AG09309 (cell line): ENCODE data around the gene PMF1.

ENCODE experiments used
- DNase-seq: peaks from one replicate; pipeline ENCODE4 v3.0.0-alpha.2; 2010; ENCODE audit warnings: low read depth
- H3K4me3 ChIP-seq: 2 replicates; pipeline ENCODE4 v1.5.1; 2011; ENCODE audit warnings: mild to moderate bottlenecking, low read depth, low read length, moderate library complexity; ENCODE audit not compliant: control insufficient read depth
- TF ChIP-seq, protein P1 (sequence below): IDR thresholded peaks from 2 replicates; pipeline ENCODE4 v1.5.1; 2011; ENCODE audit warnings: mild to moderate bottlenecking, low read depth, low read length, inconsistent platforms; ENCODE audit not compliant: insufficient read depth, control insufficient read depth; ENCODE audit errors: missing control alignments

The PMF1 gene

DNA sequence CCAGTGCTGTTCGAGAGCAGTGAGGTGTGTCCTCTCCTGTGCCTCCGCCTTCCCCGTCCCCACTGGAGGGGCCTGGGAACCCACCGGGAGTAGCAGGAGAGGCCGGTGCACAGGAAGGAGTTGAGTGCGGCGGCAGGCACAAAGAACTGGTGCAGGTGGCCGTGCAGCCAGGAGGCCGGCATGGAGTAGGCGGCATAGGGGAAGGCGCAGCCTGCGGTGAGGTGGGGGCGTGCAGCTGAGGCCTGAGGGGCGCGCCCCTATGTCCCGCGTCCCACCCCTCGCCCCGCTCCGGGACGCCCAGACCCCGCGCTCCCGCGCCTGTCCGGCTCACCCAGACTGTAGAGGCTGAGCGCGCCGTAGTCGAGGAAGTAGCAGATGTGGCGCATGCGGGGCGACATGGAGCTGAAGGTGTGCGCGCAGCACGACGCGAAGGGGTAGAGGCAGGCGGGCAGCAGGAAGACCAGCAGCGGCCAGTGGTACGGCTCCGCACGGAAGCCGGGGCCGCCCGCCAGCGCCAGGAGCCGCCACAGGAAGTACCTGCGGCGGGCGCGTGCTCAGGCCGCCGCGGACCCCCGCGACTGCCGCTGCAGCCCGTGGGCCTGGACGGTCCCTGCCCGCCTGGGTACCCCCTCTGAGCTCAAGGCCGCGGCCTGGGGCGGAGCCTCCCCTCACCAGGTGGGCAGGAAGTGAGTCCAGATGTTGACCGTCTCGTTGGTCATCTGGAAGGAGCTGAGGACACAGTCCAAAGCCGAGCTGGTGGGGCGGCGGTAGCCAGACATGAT, 32.8 kb downstream of the PMF1 start:
- no peak overlapping the region for H3K4me3 ChIP-seq
- no peak for DNase-seq
- TF ChIP-seq, protein P1, sequence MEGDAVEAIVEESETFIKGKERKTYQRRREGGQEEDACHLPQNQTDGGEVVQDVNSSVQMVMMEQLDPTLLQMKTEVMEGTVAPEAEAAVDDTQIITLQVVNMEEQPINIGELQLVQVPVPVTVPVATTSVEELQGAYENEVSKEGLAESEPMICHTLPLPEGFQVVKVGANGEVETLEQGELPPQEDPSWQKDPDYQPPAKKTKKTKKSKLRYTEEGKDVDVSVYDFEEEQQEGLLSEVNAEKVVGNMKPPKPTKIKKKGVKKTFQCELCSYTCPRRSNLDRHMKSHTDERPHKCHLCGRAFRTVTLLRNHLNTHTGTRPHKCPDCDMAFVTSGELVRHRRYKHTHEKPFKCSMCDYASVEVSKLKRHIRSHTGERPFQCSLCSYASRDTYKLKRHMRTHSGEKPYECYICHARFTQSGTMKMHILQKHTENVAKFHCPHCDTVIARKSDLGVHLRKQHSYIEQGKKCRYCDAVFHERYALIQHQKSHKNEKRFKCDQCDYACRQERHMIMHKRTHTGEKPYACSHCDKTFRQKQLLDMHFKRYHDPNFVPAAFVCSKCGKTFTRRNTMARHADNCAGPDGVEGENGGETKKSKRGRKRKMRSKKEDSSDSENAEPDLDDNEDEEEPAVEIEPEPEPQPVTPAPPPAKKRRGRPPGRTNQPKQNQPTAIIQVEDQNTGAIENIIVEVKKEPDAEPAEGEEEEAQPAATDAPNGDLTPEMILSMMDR = no peak

DNA sequence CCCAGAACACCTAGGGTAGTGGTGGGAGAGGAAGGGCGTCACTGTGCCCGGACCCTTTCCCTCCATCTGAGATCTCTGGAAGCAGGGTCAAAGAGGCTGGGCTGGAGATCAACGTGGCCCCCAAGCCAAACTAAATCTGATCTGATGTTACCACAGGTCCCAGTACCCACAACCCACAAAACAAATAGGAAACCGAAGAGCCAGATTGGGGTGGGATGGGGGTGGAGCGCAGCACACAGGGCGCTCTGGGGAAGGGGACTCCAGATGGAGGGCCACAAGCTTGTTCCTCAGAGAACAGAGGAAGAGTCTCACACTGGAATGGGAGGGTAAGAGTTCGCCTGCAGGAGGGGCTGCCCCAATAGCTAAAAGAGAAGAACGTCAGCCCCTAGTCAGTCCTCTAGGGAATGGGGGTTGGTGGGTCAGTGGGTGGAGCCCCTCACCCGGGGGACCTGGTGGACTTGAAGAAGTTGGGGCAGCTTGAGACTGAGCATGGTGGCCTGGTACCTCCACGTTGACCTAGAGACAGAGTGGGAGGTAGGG, 33.5 kb downstream of the PMF1 start:
- no peak overlapping the region for H3K4me3 ChIP-seq
- TF ChIP-seq, protein P1 = no peak
- no peak for DNase-seq

DNA sequence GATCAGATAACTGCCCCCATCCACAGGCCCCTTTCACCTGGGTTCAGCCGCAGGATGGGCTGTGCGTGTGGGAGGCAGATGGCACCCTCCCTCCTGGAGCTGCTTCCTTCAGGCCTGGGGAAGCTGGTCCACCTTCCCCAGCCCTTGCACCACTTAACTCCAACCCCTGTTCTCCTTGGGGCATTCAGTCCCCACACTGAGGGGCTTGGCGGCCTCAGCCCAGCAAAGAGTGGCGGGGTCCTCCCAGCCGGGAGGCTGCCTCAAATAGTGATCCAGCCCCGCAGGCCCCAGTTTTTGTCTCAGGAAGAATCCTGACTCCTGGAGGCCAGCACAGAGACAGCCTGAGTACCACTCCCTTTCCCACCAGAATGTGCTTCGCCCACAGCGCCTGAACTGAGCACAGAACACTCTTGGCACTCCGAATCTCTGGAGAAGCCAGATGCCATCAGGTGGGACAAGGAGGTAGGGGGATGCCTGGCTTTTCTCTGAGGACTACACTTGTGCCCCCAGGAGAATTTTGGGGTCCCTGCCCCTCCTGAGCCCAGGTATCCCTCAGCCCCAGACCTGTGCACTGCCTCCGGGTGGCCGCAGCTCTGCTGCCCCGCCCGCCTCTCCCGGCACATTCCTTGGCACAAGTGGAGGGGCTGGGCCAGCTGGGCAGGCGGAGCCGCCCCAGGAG, 34.1 kb downstream of the PMF1 start:
- TF ChIP-seq, protein P1 = no peak
- no peak for DNase-seq
- H3K4me3 ChIP-seq = no peak overlapping the region

DNA sequence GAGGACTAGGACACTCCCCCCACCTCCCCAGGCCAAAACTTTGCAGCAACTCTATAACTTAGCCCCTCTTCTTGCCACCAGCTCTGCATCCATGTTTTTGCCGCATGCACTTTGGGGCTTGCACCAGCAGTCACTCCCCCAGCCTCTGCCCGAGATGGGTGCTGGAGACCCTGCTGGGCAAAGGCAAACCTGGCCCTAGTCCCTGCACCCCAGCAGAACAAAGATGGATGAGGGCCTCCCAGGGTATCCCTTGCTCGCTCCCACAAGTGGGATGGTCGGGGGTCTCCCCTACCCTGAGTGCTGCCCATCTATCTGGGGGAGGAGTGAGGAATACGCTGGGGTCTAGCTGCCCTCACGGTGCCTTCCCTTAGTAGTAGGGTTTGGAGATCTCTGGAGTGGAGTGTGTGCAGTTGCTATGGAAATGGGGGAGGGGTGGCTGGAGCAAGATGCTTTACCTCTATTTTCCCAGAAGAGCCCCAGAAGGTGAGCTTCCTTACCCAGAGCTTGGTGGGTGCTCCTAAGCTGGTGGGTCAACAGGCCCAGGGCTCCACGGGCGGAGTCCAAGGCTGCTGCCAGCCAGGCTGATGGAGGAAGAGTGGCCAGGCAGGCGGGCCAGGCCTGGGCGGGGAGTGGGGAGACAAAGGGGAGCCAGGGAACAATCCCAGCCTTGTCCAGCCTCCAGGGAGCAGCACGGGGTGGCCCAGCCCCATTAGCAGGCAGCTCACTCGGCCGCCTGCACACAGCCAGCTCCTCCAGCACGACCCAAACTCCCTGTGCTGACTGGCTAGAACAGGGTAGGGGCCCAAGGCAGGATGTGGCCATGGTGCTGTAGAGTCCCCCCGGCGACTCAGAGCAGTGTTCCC, 34.9 kb downstream of the PMF1 start, which contains the start of gene PAQR6:
PAQR6 (minus strand) TSS at position 597 of the 863 bp plus-strand sequence. CDS start 1,325 bp downstream, outside the sequence.
- no peak within 1 kb of the TSS for H3K4me3 ChIP-seq
- no peak for DNase-seq

DNA sequence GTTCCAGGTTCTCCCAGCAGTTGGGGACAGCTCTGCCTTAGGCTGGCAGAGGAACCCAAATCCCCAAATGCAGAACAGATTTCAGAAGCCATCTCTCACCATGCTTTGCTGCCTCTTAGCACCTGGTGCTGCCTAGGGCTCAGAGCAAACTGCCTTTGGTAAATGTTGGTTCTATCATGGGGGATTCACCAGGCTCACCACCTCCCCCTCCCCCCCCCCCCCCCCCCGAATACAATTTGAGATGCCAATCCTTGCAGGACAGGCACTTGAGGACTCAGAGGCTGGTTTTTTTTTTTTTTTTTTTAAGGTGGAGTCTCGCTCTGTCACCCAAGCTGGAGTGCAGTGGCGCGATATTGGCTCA, 35.5 kb downstream of the PMF1 start:
- DNase-seq = no peak
- H3K4me3 ChIP-seq = no peak overlapping the region
- TF ChIP-seq, protein P1 = no peak

More for the DNA sequence above, 34.9 kb downstream of the PMF1 start, which contains the start of gene PAQR6:
- TF ChIP-seq, protein P1 = no peak

DNA sequence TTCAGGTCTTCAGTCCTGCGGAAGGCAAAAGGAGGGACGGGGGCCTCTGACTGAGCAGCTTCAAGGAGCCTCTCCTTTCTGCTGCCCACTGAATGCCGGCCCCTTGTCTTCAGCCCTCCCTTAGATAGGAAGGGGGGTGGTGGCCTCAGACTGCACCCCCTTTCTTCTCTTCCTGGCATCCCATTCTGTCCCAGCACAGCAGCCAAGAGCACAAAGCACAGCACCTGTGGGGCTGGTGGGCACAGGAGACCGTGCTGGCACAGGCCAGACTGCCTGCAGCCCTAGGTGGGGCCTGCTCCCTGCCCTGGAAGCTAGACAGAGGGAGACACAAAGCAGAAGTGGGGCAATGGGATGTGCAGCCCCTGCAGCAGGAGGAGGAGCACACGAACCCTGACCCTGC, 36.8 kb downstream of the PMF1 start:
- H3K4me3 ChIP-seq = no peak overlapping the region
- no peak for DNase-seq
- TF ChIP-seq, protein P1 = no peak
